Measurements from ENCODE around the gene UBE2G2. TPM values are rescaled to one million over a fixed set of nuclear protein-coding genes. Genes with fewer than 3 reads are reported as not detected.
A peak's percentile ranks its signal among the peaks of the same experiment; 100 is the strongest.

Gene UBE2G2
- polyA plus RNA-seq, 1 experiment, result 62.2 TPM

- ChIA-PET POLR2A (no interaction called here), CTCF (interaction anchor here (0.6 to 1.0 kb wide), 4 partner anchors 12 to 47 kb away, joined by 3 to 4 read pairs (median 3); no protein-coding TSS in a partner anchor)
- Histone ChIP-seq H3K9me3 (ENCODE audit: control insufficient read depth, insufficient read depth, low read length) (no peaks in the 10 kb centered on the region; the same call in 1 of the 2 replicates), H3K4me3 (ENCODE audit: low read depth, low read length) (peak overlapping the region; percentile 49), H3K27me3 (ENCODE audit: control insufficient read depth, insufficient read depth, low read length) (peaks cover 28% of the 10 kb centered on the region), H3K27ac (ENCODE audit: low read depth, low read length) (no peak overlapping the region)
- no peak for DNase-seq (ENCODE audit: low read depth, low spot score)
- peak; percentile 44 for TF ChIP-seq CTCF (IDR thresholded peaks at IDR 0.05; ENCODE audit: low read depth, low read length)
Measured at GRCh38 chr21:44845418-44846223, 44.0 kb upstream of the UBE2G2 start.

GRCh38 chr21:44844256-44844655, 42.6 kb upstream of the UBE2G2 start:
- Histone ChIP-seq H3K9me3 (ENCODE audit: control insufficient read depth, insufficient read depth, low read length) (no peaks in the 10 kb centered on the region; the same call in 1 of the 2 replicates), H3K4me3 (ENCODE audit: low read depth, low read length) (no peak overlapping the region), H3K27me3 (ENCODE audit: control insufficient read depth, insufficient read depth, low read length) (peaks cover 28% of the 10 kb centered on the region), H3K27ac (ENCODE audit: low read depth, low read length) (no peak overlapping the region)
- no peak for TF ChIP-seq CTCF (IDR thresholded peaks at IDR 0.05; ENCODE audit: low read depth, low read length)
- DNase-seq (ENCODE audit: low read depth, low spot score), result no peak
- POLR2A ChIA-PET, result no interaction called here
- CTCF ChIA-PET, result no interaction called here

GRCh38 chr21:44842721-44843445, 41.3 kb upstream of the UBE2G2 start:
- POLR2A ChIA-PET, result no interaction called here

GRCh38 chr21:44842087-44842486, 40.5 kb upstream of the UBE2G2 start:
- POLR2A ChIA-PET, result no interaction called here
- H3K9me3 ChIP-seq (ENCODE audit: control insufficient read depth, insufficient read depth, low read length), result no peaks in the 10 kb centered on the region; the same call in 1 of the 2 replicates

More at GRCh38 chr21:44842721-44843445, 41.3 kb upstream of the UBE2G2 start:
- H3K27ac ChIP-seq (ENCODE audit: low read depth, low read length), result no peak overlapping the region
- CTCF ChIA-PET, result no interaction called here
- no peak overlapping the region for H3K4me3 ChIP-seq (ENCODE audit: low read depth, low read length)
- H3K27me3 ChIP-seq (ENCODE audit: control insufficient read depth, insufficient read depth, low read length), result peaks cover 28% of the 10 kb centered on the region
- TF ChIP-seq CTCF (IDR thresholded peaks at IDR 0.05; ENCODE audit: low read depth, low read length), result no peak
- no peak for DNase-seq (ENCODE audit: low read depth, low spot score)
- no peaks in the 10 kb centered on the region; the same call in 1 of the 2 replicates for H3K9me3 ChIP-seq (ENCODE audit: control insufficient read depth, insufficient read depth, low read length)

More at GRCh38 chr21:44842087-44842486, 40.5 kb upstream of the UBE2G2 start:
- H3K4me3 ChIP-seq (ENCODE audit: low read depth, low read length), result no peak overlapping the region
- H3K27ac ChIP-seq (ENCODE audit: low read depth, low read length), result no peak overlapping the region
- no peak for TF ChIP-seq CTCF (IDR thresholded peaks at IDR 0.05; ENCODE audit: low read depth, low read length)
- H3K27me3 ChIP-seq (ENCODE audit: control insufficient read depth, insufficient read depth, low read length), result peaks cover 28% of the 10 kb centered on the region
- CTCF ChIA-PET, result no interaction called here
- no peak for DNase-seq (ENCODE audit: low read depth, low spot score)
